Activated CD4-positive, alpha-beta memory T cell treated with anti-CD3 and anti-CD28 coated beads, Interleukin-2, amount 10 ng/mL, durations not matched to agents 7 days and 5 days (primary cell): ENCODE data around the gene PTPN11. TPM values are rescaled to one million over a fixed set of nuclear protein-coding genes. Genes with fewer than 3 reads are reported as not detected.

Source experiments
- CTCF ChIA-PET: fragments of 350-600 bp; sonication (Branson Sonifier 250); formaldehyde crosslinking; loops from one replicate; lab custom pipeline; 2021; ENCODE audit warnings: antibody characterized with exemption, inconsistent platforms; lab: Charles Lee
- POLR2A ChIA-PET: fragments of 350-600 bp; sonication (Branson Sonifier 250); formaldehyde crosslinking; loops from one replicate; lab custom pipeline; 2021; ENCODE audit warnings: antibody characterized with exemption; lab: Charles Lee
- DNase-seq: peaks from one replicate; pipeline ENCODE4 v3.0.0-alpha.2; 2020
- H3K27ac Mint-ChIP-seq: one replicate; pipeline ENCODE4 v1.8.0; 2021; ENCODE audit warnings: mild to moderate bottlenecking, mixed read lengths
- H3K27me3 Mint-ChIP-seq: one replicate; pipeline ENCODE4 v1.8.0; 2021; ENCODE audit warnings: mixed read lengths
- H3K36me3 Mint-ChIP-seq: one replicate; pipeline ENCODE4 v1.8.0; 2021; ENCODE audit warnings: low read depth, mixed read lengths
- H3K4me1 Mint-ChIP-seq: one replicate; pipeline ENCODE4 v1.8.0; 2021; ENCODE audit warnings: mixed read lengths
- H3K4me3 Mint-ChIP-seq: one replicate; pipeline ENCODE4 v1.8.0; 2021; ENCODE audit warnings: mild to moderate bottlenecking, mixed read lengths
- H3K9me3 Mint-ChIP-seq: one replicate; pipeline ENCODE4 v1.8.0; 2021; ENCODE audit warnings: mixed read lengths
- total RNA-seq, 2 experiments: library from RNA; stranded (reverse); gene quantifications; one replicate each; pipeline ENCODE4 v1.2.3, GENCODE V29; 2021

The PTPN11 gene
- total RNA-seq = 10 to 100 TPM; 88.1 to 92.3 TPM

GRCh38 chr12:112418608-112419296, at the start of gene PTPN11:
PTPN11 (plus strand) TSS chr12:112418947; CDS start chr12:112419112, 165 bp downstream.
- Mint-ChIP-seq H3K9me3 (no peaks in the 10 kb centered on the region), H3K27me3 (peaks cover 2% of the 10 kb centered on the region), H3K36me3 (peaks cover 17% of the 10 kb centered on the region), H3K4me1 (peaks cover 41% of the 10 kb centered on the region), H3K4me3 (peak within 1 kb of the TSS; percentile 86), H3K27ac (peak within 1 kb of the TSS; percentile 89)
- POLR2A ChIA-PET = interaction anchor here (0.6 to 2.5 kb wide), 12 partner anchors 8 to 734 kb away, joined by 3 to 10 read pairs (median 4); partner anchors contain the start of genes ERP29, OAS2 and TMEM116
- CTCF ChIA-PET = interaction anchor here (0.8 kb wide), 1 partner anchor 16 kb away, joined by 3 read pairs; no protein-coding TSS in a partner anchor
- peak; percentile 90 for DNase-seq

GRCh38 chr12:112370199-112370598, 48.5 kb upstream of the PTPN11 start:
- Mint-ChIP-seq H3K27me3 (no peaks in the 10 kb centered on the region), H3K4me3 (no peak overlapping the region), H3K27ac (no peak overlapping the region), H3K4me1 (peaks cover 5% of the 10 kb centered on the region), H3K36me3 (peaks cover 3% of the 10 kb centered on the region), H3K9me3 (no peaks in the 10 kb centered on the region)
- DNase-seq = no peak
- ChIA-PET POLR2A (no interaction called here), CTCF (no interaction called here)

GRCh38 chr12:112370868-112371510, 47.8 kb upstream of the PTPN11 start:
- no peak overlapping the region for H3K4me3 Mint-ChIP-seq
- no peak overlapping the region for H3K27ac Mint-ChIP-seq
- DNase-seq = no peak
- CTCF ChIA-PET = interaction anchor here (1.4 kb wide), 1 partner anchor 16 kb away, joined by 8 read pairs; no protein-coding TSS in a partner anchor
- H3K27me3 Mint-ChIP-seq = no peaks in the 10 kb centered on the region
- H3K36me3 Mint-ChIP-seq = peaks cover 3% of the 10 kb centered on the region
- POLR2A ChIA-PET = interaction anchor here (1.4 kb wide), 1 partner anchor 11 kb away, joined by 3 read pairs; no protein-coding TSS in a partner anchor
- H3K9me3 Mint-ChIP-seq = no peaks in the 10 kb centered on the region
- peaks cover 5% of the 10 kb centered on the region for H3K4me1 Mint-ChIP-seq

GRCh38 chr12:112374166-112374740, 44.5 kb upstream of the PTPN11 start:
- no peaks in the 10 kb centered on the region for H3K27me3 Mint-ChIP-seq
- ChIA-PET CTCF (no interaction called here), POLR2A (no interaction called here)
- peaks cover 5% of the 10 kb centered on the region for H3K4me1 Mint-ChIP-seq
- no peak for DNase-seq
- no peaks in the 10 kb centered on the region for H3K9me3 Mint-ChIP-seq
- peaks cover 3% of the 10 kb centered on the region for H3K36me3 Mint-ChIP-seq
- no peak overlapping the region for H3K27ac Mint-ChIP-seq
- H3K4me3 Mint-ChIP-seq = no peak overlapping the region

GRCh38 chr12:112375105-112375504, 43.6 kb upstream of the PTPN11 start:
- H3K27me3 Mint-ChIP-seq = no peaks in the 10 kb centered on the region
- POLR2A ChIA-PET = no interaction called here
- H3K4me3 Mint-ChIP-seq = no peak overlapping the region

GRCh38 chr12:112380663-112381405, 37.9 kb upstream of the PTPN11 start:
- H3K36me3 Mint-ChIP-seq = peaks cover 3% of the 10 kb centered on the region
- no peaks in the 10 kb centered on the region for H3K27me3 Mint-ChIP-seq
- ChIA-PET POLR2A (interaction anchor here (1.3 to 1.5 kb wide), 2 partner anchors 9 to 367 kb away, joined by 3 read pairs; no protein-coding TSS in a partner anchor), CTCF (no interaction called here)
- H3K4me3 Mint-ChIP-seq = peak overlapping the region; percentile 97
- peaks cover 21% of the 10 kb centered on the region for H3K4me1 Mint-ChIP-seq
- H3K9me3 Mint-ChIP-seq = no peaks in the 10 kb centered on the region
- peak overlapping the region; percentile 87 for H3K27ac Mint-ChIP-seq
- no peak for DNase-seq

More at GRCh38 chr12:112375105-112375504, 43.6 kb upstream of the PTPN11 start:
- no peak for DNase-seq
- no peaks in the 10 kb centered on the region for H3K9me3 Mint-ChIP-seq
- peaks cover 3% of the 10 kb centered on the region for H3K36me3 Mint-ChIP-seq
- CTCF ChIA-PET = interaction anchor here (1.5 kb wide), 1 partner anchor 177 kb away, joined by 4 read pairs; no protein-coding TSS in a partner anchor
- H3K27ac Mint-ChIP-seq = no peak overlapping the region
- H3K4me1 Mint-ChIP-seq = peaks cover 8% of the 10 kb centered on the region

- no peaks in the 10 kb centered on the region for H3K27me3 Mint-ChIP-seq
- POLR2A ChIA-PET = interaction anchor here (1.0 to 1.5 kb wide), 3 partner anchors 10 to 367 kb away, joined by 3 read pairs; no protein-coding TSS in a partner anchor
- CTCF ChIA-PET = no interaction called here
- peaks cover 3% of the 10 kb centered on the region for H3K36me3 Mint-ChIP-seq
- H3K9me3 Mint-ChIP-seq = no peaks in the 10 kb centered on the region
- DNase-seq = peak; percentile 43
- peaks cover 24% of the 10 kb centered on the region for H3K4me1 Mint-ChIP-seq
- peak overlapping the region; percentile 87 for H3K27ac Mint-ChIP-seq
- H3K4me3 Mint-ChIP-seq = peak overlapping the region; percentile 97
These were observed 37.3 kb upstream of the PTPN11 start for GRCh38 chr12:112381406-112381882.

GRCh38 chr12:112381883-112382796, 36.6 kb upstream of the PTPN11 start, which contains the start of gene HECTD4:
HECTD4 (minus strand) TSS chr12:112382431; CDS start chr12:112382128, 303 bp downstream.
- Mint-ChIP-seq H3K36me3 (peaks cover 3% of the 10 kb centered on the region), H3K4me1 (peaks cover 29% of the 10 kb centered on the region), H3K4me3 (peak within 1 kb of the TSS; percentile 97), H3K27ac (peak within 1 kb of the TSS; percentile 87), H3K27me3 (no peaks in the 10 kb centered on the region), H3K9me3 (no peaks in the 10 kb centered on the region)
- peak; percentile 94 for DNase-seq
- CTCF ChIA-PET = no interaction called here
- POLR2A ChIA-PET = interaction anchor here (1.0 to 1.5 kb wide), 3 partner anchors 11 to 368 kb away, joined by 3 read pairs; no protein-coding TSS in a partner anchor

GRCh38 chr12:112382866-112383265, 35.9 kb upstream of the PTPN11 start:
- no peak for DNase-seq
- peak overlapping the region; percentile 85 for H3K4me3 Mint-ChIP-seq
- peaks cover 33% of the 10 kb centered on the region for H3K4me1 Mint-ChIP-seq
- no peaks in the 10 kb centered on the region for H3K9me3 Mint-ChIP-seq
- CTCF ChIA-PET = no interaction called here
- H3K36me3 Mint-ChIP-seq = peaks cover 3% of the 10 kb centered on the region
- POLR2A ChIA-PET = no interaction called here
- H3K27me3 Mint-ChIP-seq = no peaks in the 10 kb centered on the region
- H3K27ac Mint-ChIP-seq = peak overlapping the region; percentile 70

- CTCF ChIA-PET = interaction anchor here (0.9 to 3.1 kb wide), 22 partner anchors 15 to 574 kb away, joined by 3 to 57 read pairs (median 5); partner anchors contain the start of genes ERP29 and TMEM116
- H3K4me1 Mint-ChIP-seq = peaks cover 17% of the 10 kb centered on the region
- POLR2A ChIA-PET = interaction anchor here (0.9 to 2.0 kb wide), 5 partner anchors 32 to 332 kb away, joined by 3 to 10 read pairs (median 3); partner anchors contain the start of gene PTPN11
- no peak overlapping the region for H3K27ac Mint-ChIP-seq
- no peaks in the 10 kb centered on the region for H3K36me3 Mint-ChIP-seq
- H3K9me3 Mint-ChIP-seq = no peaks in the 10 kb centered on the region
- peaks cover 10% of the 10 kb centered on the region for H3K27me3 Mint-ChIP-seq
- H3K4me3 Mint-ChIP-seq = no peak overlapping the region
- no peak for DNase-seq
These were observed 32.0 kb upstream of the PTPN11 start for GRCh38 chr12:112386726-112387125.

GRCh38 chr12:112389228-112389627, 29.5 kb upstream of the PTPN11 start:
- peaks cover 12% of the 10 kb centered on the region for H3K4me1 Mint-ChIP-seq
- H3K9me3 Mint-ChIP-seq = no peaks in the 10 kb centered on the region
- no peak for DNase-seq
- no peak overlapping the region for H3K4me3 Mint-ChIP-seq
- H3K27me3 Mint-ChIP-seq = peaks cover 14% of the 10 kb centered on the region
- ChIA-PET CTCF (no interaction called here), POLR2A (no interaction called here)
- H3K27ac Mint-ChIP-seq = no peak overlapping the region
- H3K36me3 Mint-ChIP-seq = no peaks in the 10 kb centered on the region
